Measurements from ENCODE around the gene TMEM121.

Gene TMEM121

DNA sequence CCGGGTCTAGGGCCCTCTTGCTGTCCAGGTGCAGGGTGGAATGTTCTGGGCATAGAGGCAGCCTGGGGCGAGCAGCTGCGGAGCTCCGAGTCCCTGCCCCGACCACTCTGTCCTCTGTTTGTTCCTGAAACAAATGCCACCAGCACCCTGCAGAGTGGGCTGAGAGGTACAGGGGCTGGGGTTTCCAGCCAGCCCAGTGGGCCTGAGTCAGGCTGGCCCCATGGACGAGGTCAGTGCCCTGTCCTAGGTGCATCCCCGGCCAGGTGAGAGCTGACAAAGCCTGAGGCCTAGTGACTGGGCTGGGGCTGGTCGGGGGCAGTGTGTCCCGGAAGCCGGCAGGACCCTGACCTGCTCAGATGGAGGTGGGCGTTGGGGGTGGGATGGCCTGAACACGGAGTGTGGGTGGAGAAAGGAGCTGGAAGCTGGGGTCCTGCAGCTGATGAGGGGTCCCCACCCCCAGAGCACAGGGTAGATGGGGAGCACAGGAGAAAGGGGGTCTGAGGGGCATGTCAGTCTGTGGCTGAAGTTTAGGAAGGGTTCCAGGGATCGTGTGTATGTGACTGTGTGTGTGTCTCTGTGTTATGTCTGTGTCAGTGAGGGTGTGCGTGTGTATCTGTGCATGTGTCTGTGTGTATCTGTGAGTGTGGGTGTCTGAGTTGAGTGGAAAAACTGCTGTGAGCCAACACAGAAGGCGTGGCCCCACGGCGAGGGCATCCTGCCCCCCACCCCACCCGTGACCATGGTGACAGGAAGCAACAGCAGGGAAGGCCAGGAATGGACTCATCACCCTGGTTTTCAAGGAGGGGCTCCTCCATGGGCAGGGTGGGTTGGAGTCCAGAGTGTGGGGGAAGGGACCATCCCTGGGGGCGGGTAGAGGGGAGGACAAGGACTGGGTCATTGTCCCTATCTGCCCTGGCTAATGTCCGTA lies 42.0 kb upstream of the TMEM121 start:
- no peak for DNase-seq (ENCODE audit: low spot score)
- no peak for TF ChIP-seq CTCF (IDR thresholded peaks at IDR 0.05; ENCODE audit: extremely low read depth, insufficient read depth, missing control alignments)
- in situ Hi-C loops (cut with MboI; ENCODE audit: low pct_unique_long_range_greater_than_20kb, low sequenced_read_pairs, unreplicated experiment) = no loop called here

DNA sequence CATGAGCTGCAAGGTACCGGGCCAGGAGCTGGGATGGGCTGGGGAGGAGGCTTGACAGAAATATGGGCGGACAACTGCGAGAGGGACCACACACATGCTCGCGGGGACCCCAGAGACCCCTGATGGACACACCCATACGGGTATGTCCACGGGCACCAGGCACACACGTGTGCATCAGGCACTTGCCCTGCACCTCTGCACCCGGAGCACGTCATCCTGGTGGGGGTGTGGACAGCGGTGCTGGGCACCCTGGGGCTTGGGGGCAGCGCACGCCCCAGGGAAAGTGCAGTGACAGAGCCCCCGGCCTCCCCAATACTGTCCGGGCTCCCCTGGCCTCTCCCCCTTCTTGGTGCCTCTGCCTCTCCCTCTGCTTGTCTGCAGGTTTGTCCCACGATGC lies 41.4 kb upstream of the TMEM121 start:
- no peak for TF ChIP-seq CTCF (IDR thresholded peaks at IDR 0.05; ENCODE audit: extremely low read depth, insufficient read depth, missing control alignments)
- in situ Hi-C loops (cut with MboI; ENCODE audit: low pct_unique_long_range_greater_than_20kb, low sequenced_read_pairs, unreplicated experiment) = no loop called here
- no peak for DNase-seq (ENCODE audit: low spot score)

DNA sequence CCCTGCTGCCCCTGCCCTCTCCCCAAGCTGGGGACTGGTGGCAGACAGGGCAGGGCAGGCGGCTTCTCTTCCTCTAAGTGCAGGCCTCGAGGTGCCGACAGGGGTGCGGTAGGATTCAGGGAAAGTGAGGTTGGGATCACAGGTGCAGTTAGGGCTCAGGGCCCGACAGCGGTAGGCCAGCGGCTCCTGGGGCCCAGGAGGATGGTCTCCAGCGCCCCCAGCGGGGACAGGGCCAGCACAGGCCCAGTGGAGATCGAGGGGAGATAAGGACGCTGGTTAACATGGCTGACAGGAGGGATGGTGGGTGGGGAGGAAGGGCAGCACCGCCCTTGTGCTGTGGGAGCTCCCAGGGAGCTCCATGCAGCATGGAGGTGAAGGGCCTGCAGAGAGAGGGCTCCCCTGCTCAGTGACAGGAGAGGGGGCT lies 40.6 kb upstream of the TMEM121 start:
- TF ChIP-seq CTCF (IDR thresholded peaks at IDR 0.05; ENCODE audit: extremely low read depth, insufficient read depth, missing control alignments) = peak; percentile 45
- no peak for DNase-seq (ENCODE audit: low spot score)
- in situ Hi-C loops (cut with MboI; ENCODE audit: low pct_unique_long_range_greater_than_20kb, low sequenced_read_pairs, unreplicated experiment) = no loop called here

DNA sequence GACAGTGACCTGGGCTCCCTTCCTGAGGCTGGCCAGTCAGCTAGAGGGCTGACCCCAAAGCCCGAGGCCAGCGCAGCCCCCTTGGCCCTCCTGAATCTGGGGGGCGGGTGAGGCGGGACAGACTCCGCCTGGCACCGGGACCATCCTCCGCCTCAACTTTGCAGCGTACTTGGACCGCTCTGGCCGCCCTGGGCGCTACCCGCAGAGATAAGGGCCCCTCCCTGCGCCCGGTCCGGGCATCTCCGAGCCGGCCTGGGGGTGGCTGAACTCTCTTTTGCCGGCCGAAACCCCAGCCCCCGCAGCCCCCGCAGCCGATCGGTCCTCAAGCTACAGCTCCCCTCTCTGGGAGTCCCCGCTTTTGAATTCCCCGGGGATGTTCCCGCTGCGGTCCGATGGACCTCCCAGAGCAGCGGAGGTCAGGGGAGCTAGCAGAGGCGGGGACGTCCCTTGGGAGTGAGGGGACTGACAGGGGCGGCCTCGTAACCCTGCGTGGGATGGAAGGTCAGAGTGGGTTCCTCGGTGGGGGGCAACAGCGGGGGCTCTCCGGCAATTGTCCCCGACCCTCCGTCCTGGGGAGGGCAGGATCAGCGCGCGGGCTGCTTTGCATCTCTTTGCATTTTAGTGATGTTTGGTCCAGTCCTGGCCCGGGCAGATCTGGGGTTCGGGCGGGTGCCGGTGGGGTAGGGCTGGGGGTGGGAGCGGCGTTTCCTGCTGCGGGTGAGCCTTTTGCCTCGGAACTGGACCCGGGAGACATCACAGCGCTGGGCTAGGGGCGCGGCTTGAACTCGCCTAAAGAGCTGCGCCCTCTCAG lies 40.0 kb upstream of the TMEM121 start, which contains the start of gene CRIP1:
CRIP1 (plus strand) TSS at position 724 of the 811 bp plus-strand sequence. CDS start 374 bp downstream, outside the sequence.
- TF ChIP-seq CTCF (IDR thresholded peaks at IDR 0.05; ENCODE audit: extremely low read depth, insufficient read depth, missing control alignments) = no peak
- no peak for DNase-seq (ENCODE audit: low spot score)
- in situ Hi-C loops (cut with MboI; ENCODE audit: low pct_unique_long_range_greater_than_20kb, low sequenced_read_pairs, unreplicated experiment) = no loop called here

- in situ Hi-C loops (cut with MboI; ENCODE audit: low pct_unique_long_range_greater_than_20kb, low sequenced_read_pairs, unreplicated experiment) = no loop called here
- DNase-seq (ENCODE audit: low spot score) = no peak
- no peak for TF ChIP-seq CTCF (IDR thresholded peaks at IDR 0.05; ENCODE audit: extremely low read depth, insufficient read depth, missing control alignments)
Observed at GRCh38 chr14:105486974-105487448, 39.4 kb upstream of the TMEM121 start.

- in situ Hi-C loops (cut with MboI; ENCODE audit: low pct_unique_long_range_greater_than_20kb, low sequenced_read_pairs, unreplicated experiment) = no loop called here
- no peak for TF ChIP-seq CTCF (IDR thresholded peaks at IDR 0.05; ENCODE audit: extremely low read depth, insufficient read depth, missing control alignments)
- DNase-seq (ENCODE audit: low spot score) = no peak
Observed at GRCh38 chr14:105487449-105487985, 38.9 kb upstream of the TMEM121 start.
